Vagina (tissue), 2 donors: ENCODE results near the gene MCF2L.

Experiments used
- CTCF ChIP-seq, 3 experiments: fragments of 450-650 bp in 2 of 3; fragments of 200-600 bp in 1 of 3; sonication (generic) in 1 of 3; IDR thresholded peaks; one replicate each; pipeline ENCODE4 v1.5.1; 2017 to 2019; ENCODE audit warnings: antibody characterized with exemption in 3 of 3, mild to moderate bottlenecking in 2 of 3, moderate library complexity in 2 of 3
- POLR2A ChIP-seq, 2 donors: fragments of 450-650 bp; IDR thresholded peaks; one replicate each; pipeline ENCODE4 v1.6.1; 2017; ENCODE audit warnings: antibody characterized with exemption in 2 of 2, mild to moderate bottlenecking in 2 of 2, moderate library complexity in 2 of 2

- TF ChIP-seq CTCF (IDR thresholded peaks at IDR 0.05) (no peak), POLR2A (IDR thresholded peaks at IDR 0.05) (no peak)
These were observed 59.5 kb downstream of the MCF2L start for GRCh38 chr13:113028336-113029060.
